NCI-H1930 (cell line): ENCODE measurements around the gene VPS35L.

ENCODE experiments used
- DNase-seq, 2 experiments: peaks; one replicate each; lab custom pipeline; 2025; lab: John Stamatoyannopoulos, UW

The VPS35L gene

DNA sequence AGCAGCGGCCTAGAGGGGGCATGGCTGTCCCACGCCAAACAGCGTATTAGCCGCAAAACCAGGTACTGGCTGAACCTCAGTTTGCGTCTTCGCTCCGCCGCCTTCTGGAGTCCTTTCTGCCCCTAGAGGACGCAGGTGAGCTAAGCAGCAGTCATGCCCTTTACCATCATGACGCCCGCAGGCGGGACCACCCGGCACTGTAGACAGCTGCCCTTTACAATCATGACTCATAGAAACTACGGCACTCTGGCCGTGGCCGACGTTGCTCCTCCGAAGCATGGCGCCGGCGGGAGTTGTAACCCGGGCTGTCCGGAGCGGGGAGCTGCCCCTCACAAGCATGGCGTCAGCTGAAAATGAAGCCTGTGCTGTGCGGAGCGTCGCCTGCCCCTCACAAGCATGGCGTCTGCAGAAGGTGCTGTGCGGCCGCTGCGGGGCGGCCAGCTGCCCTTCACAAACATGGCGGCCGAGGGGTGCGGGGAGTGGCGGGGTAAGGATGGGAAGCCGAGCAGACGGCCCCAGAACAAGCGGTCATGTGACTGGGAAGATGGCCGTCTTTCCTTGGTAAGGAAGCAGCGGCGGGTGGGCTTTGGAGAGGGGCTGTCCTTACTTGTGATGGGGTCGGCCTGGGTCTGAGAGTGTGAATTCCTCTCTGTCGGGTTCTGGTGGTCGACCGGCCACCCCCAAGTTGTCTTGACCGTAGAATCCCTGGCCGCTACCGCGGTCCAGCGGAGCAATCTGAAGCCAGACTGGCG lies at the start of gene VPS35L:
VPS35L (plus strand) TSS at position 518 of the 752 bp plus-strand sequence; CDS start at position 545, 27 bp downstream.
- peak; percentile 97 to 99 for DNase-seq

GRCh38 chr16:19506965-19507364 lies 48.5 kb upstream of the VPS35L start:
- DNase-seq = no peak

DNA sequence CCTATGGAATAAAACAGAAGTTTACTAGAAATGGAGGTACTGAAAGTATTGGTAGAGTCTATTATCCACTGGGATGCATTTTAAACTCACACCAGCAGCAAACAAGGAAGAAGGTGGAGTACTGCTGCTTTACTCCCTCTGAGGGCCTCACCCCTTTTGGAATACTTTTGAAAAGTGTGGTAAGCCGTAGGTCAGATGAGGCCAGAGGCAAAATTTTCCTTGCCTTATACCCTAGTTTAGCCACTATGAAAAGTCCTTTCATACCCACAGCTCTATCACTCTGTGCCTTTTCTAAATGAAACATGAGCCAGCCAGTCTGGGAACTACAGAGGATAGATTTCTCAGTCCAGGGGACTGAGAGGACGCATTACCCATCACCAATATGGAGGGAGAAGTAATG lies 47.6 kb upstream of the VPS35L start:
- no peak for DNase-seq

GRCh38 chr16:19512297-19512696 lies 43.2 kb upstream of the VPS35L start:
- no peak for DNase-seq

- DNase-seq = no peak
These were observed 42.0 kb upstream of the VPS35L start for GRCh38 chr16:19513377-19514053.

- no peak for DNase-seq
These were observed 39.7 kb upstream of the VPS35L start for GRCh38 chr16:19515757-19516156.

- no peak for DNase-seq
These were observed 37.9 kb upstream of the VPS35L start for GRCh38 chr16:19517424-19518089.

GRCh38 chr16:19518388-19518787 lies 37.1 kb upstream of the VPS35L start:
- DNase-seq = no peak

- DNase-seq = no peak
These were observed 34.6 kb upstream of the VPS35L start for GRCh38 chr16:19520861-19521331.

DNA sequence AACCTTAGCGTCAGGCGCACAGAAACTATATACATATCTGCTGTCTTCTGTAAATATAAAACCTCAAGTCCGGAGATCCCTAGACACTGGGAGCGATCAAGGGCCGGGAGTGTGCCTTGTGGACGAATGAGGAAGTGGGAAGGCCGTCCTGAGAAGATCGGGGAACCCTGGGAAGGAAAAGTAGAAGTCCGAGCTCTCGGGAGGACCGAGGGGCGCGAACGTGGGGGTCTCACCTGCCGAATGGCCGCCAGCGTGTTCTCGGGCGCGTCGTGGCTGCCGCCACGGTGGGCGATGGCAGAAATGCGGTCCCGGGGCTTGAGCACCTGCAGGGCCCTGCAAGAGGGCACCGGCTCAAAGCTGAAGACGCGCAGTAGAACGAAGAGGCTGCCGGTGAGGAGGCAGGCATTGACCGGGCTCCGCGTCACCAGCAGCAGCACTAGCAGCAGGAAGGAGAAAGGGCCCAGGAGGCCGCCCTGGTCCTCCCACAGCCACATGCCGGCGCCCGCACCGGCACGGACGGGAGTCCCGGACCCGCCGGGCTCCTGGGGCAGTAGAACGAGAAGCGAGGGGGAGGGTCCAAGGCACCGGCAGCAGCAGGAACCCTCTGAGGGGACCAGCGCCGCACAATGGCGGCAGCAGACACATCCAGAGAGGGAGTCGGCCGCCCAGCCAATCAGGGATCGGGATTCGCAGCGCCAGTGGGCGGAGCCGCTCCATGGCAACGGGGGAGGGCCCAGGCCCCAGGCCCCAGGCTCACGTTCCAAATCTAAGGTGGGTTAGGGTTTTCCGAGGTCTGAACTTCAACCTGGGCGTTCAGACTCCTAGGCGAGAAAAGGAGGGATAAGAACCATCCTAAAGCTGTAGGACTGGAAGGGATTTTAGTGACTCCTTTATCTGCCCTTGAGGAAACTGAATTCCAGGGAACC lies 33.8 kb upstream of the VPS35L start, which contains the start of gene GDE1:
GDE1 (minus strand) TSS at position 628 of the 926 bp plus-strand sequence; CDS start at position 494, 134 bp downstream.
- peak; percentile 92 to 95 for DNase-seq

- DNase-seq = no peak
These were observed 33.1 kb upstream of the VPS35L start for GRCh38 chr16:19522397-19522732.

GRCh38 chr16:19522760-19523159 lies 32.7 kb upstream of the VPS35L start:
- DNase-seq = no peak

- DNase-seq = no peak
These were observed 32.3 kb upstream of the VPS35L start for GRCh38 chr16:19523184-19523558.

DNA sequence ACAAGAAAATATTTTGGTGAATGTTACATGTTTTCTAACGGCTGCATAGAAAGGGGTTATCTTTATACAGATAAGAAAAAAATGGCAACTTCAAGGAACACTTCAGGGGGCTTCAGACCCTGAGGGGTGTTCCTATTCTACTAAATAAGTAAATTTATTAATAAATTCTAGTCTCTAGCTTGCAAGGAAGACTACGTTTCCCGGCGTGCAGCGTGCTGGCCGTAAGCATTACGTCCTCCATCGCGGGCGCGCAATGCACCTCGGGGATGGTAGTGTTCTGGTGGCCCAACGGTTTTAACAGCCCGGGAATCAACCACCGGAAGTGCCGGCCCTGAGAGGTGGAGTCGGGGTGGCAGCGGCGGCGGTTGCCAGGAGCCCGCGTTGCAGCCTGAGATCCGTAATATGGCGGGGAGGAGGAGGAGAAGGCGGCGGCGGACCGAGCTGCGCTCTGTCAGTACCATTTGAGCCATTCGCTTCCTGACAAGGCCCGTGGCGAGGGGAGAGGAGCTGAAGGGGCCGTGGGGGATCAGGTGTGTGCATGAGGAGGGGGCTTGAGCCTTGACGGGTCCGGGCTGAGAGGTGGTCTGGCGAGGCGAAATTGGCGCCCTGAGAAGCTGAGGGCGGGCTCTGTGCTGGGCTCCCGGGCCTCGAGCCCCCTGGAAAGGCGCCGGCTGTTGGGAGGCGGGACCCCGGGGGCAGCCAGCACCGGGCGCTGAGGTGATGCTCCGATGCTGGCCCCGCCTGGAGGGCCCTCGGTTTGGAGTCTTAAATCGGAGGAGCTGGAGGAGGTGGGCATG lies 31.7 kb upstream of the VPS35L start, which contains the start of gene CCP110:
CCP110 (plus strand) TSS at position 384 of the 797 bp plus-strand sequence. CDS start 3,940 bp downstream, outside the sequence.
- DNase-seq = peak; percentile 95

DNA sequence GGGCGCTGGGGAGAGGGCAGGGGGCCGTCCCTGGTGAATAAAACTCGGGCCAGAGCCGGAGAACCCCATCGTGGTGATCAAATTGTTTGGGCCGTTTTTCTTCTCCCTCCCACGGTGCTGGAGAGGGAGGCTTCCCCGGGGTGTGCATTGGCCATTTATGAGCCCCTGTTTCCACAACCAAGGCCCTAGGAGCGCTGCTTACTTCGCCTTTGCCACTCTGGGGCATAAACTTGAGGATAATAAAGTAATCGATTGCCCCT lies 31.2 kb upstream of the VPS35L start:
- no peak for DNase-seq

DNA sequence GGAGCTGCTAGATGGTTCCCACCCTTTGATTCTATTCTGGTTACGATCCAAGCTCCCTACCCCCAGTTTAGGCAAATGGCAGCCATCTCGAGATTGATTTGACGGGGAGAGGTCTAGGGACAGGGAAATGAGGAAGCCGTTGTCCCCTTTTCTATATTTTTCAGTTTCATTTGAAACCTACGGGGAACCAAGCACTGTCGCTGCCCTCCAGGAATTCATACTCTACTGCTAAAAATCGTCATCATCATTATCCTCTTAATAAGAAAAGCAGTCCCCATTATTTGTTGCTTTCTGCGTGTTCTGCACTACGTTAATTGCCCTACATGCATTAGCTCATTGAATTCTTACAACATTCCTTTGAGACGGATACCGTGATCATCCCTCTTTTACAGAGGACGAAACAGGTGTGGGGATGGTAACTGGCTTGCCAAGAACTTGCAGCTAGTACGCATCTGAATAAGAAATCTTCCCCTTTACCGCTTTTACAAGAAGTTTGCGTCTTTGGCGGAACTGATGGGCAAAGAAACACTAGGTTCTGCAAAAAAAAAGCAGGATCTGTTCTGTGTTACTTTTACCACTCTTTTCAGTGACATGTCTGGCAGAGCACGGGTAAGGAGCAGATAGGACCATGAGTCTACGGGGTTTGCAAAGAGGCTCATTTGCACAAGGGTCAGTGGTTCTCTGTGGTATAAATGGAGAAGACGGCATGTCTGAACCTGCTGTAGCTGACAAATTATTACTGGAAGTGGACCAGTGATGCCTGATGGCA lies 30.7 kb upstream of the VPS35L start:
- no peak for DNase-seq

DNA sequence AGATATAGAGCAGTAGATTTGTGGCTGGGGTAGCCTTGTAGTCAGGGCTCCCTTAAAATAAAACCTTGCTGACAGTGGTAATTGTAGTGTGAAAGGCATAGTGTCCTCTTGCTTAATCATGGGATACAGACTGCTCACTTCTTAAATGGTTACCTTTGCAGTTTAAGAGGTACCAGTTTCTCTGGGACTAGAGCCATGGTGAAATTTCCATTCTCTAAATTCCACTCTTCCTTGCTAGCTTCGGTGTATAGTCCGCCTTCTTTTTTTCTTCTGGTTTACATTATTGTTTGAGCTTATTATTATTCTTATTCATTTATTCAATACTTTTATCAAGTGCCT lies 30.1 kb upstream of the VPS35L start:
- no peak for DNase-seq

DNA sequence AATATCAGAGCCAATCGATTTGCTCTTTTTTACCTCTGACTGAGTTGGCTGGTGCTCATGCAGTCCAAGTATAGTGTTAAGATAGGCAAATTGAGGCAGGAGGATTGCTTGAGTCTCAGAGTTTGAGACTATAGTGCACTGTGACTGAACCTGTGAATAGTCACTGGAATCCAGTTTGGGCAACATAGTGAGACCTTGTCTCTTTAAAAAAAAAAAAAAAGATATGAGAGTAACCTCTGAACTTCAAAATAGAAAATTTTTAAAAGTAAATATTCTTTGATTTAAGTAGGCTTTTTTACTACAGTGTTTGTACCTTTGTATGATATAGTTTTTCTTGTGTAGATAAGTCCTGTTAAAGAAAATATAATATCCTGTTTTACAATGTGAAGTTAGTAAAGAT lies 28.3 kb upstream of the VPS35L start:
- no peak for DNase-seq

GRCh38 chr16:19528666-19529065 lies 26.8 kb upstream of the VPS35L start:
- DNase-seq = no peak

DNA sequence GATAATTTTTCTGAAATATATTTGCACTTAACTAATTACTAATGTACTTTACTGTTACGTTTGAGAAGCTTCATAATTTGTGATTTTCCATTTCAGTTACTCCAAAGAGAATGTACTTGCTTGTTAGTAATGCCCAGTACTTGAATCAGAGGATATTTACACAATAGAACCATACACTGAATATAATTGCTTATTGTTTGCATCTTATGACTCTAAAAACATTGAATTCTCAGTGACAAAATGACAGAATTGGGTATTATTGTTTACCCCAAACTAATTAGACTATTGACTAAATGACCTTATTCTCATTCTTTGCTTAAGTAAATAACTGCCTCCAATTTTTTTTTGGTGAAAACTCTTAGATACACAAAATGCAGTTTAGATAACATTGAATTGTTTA lies 22.9 kb upstream of the VPS35L start:
- DNase-seq = peak; percentile 32 to 83
